Measurements from ENCODE around the gene KRT33A.
"Not testable (repeated sequence)": the region's sequence is repeated elsewhere in the genome, so short reads cannot be mapped to it uniquely, and the experiment has no call there.

The KRT33A gene

DNA sequence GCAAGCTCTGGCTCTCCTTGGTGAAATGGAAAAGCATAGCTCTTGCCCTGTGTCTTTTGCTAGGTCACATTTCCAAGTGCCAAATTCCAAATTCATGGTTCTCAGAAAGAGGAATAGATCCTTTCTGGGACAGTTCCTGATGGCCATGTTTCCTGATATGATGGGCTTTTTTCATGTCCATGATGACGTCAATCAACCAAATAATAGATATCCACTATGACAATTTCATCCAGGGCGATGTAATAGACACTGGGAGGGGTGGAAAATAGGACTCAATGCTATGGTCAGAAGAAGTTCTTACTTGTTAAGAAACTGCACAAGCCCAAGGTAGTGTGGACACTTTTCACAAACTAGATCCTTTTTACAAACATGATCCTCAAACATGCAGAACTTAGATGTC lies 549 bp upstream of the KRT33A start:
- TF ChIP-seq, protein P1, sequence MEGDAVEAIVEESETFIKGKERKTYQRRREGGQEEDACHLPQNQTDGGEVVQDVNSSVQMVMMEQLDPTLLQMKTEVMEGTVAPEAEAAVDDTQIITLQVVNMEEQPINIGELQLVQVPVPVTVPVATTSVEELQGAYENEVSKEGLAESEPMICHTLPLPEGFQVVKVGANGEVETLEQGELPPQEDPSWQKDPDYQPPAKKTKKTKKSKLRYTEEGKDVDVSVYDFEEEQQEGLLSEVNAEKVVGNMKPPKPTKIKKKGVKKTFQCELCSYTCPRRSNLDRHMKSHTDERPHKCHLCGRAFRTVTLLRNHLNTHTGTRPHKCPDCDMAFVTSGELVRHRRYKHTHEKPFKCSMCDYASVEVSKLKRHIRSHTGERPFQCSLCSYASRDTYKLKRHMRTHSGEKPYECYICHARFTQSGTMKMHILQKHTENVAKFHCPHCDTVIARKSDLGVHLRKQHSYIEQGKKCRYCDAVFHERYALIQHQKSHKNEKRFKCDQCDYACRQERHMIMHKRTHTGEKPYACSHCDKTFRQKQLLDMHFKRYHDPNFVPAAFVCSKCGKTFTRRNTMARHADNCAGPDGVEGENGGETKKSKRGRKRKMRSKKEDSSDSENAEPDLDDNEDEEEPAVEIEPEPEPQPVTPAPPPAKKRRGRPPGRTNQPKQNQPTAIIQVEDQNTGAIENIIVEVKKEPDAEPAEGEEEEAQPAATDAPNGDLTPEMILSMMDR (IDR thresholded peaks at IDR 0.05; ENCODE audit: control extremely low read depth, extremely low read depth, low read depth, missing control alignments) = no peak
- ChIA-PET POLR2A (no interaction called here), CTCF (no interaction called here)
- no peak for DNase-seq (ENCODE audit: extremely low spot score)

DNA sequence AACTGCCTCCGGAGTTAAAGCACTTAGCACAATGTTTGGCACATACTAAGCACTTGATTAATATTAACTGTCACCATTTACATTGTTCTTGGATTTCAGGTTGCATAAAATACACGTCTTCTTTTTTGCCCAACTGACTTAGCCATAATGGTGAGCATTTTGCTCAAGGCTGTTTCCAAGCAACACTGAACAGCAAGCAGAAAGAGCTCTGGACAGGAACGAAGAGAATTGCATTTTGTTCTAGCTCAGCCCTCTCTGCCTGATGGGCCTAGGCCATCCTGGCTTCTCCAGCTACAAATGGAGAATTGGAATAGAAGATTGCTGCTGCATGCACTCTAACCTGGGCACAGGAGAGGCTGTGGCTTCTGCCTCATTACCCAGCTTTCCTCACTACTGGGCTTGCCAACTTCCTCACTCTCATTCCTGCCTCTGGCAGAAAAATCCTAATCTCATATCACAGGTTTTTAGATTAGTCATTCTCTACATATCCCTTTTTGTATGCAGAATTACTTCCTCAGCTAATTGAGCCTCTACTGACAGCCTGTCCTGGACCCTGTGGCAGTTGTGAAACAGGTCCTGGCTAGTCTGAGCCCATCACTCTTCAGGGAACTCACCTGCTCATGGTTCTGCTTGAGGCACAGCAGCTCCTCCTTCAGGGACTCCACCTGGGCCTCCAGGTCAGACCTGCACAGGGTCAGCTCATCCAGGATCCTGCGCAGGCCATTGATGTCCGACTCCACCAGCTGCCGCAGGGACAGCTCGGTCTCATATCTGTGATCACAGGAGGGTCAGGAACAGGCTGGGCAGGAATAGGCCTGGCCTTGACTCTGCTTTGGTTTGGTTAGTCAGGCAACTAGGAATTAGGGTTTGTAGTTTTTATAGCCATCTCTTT lies 2.5 kb downstream of the KRT33A start:
- ChIA-PET POLR2A (no interaction called here), CTCF (interaction anchor here (0.8 to 1.7 kb wide), 3 partner anchors 8 to 23 kb away, joined by 3 to 4 read pairs (median 4); no protein-coding TSS in a partner anchor)
- DNase-seq (ENCODE audit: extremely low spot score) = no peak
- TF ChIP-seq, protein P1 (IDR thresholded peaks at IDR 0.05; ENCODE audit: control extremely low read depth, extremely low read depth, low read depth, missing control alignments) = no peak

DNA sequence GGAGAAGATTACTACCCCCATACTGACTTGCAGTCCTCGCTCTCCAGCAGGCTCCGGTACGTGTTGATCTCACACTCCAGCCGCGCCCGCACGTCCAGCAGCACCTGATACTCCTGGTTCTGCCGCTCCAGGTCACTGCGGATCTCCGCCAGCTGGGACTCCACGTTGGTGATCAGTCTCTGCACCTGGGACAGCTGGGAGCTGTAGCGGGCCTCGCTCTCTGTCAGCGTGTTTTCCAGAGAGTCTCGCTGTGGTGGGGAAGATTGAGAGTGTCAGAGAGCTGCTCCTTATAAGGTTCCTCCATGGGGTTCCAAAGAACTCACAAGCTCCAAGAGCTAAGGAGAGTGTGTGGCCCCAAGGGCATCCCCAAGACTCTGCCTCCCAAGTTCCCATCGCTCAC lies 4.2 kb downstream of the KRT33A start:
- DNase-seq (ENCODE audit: extremely low spot score); POLR2A ChIA-PET; CTCF ChIA-PET: not testable (repeated sequence)

DNA sequence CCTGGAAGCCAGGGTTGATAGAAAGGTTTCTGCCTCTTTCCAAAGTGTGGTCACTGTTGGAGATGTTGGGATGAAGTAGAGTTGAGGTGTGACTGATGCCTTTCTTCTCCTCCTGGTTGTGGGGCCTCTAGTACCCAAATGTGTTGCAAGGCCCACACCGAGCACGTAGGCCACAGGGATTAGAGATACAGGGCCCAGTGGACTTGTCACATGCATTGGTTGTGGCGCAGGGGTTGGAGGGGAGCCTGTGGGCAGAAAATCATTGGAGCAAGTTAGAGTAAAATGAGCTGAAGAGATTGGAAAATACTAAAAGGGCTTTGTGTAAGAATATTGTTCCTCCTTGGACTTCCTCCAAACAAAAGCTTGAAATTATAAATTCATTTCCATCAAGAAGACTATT lies 4.6 kb downstream of the KRT33A start:
- ChIA-PET CTCF (no interaction called here), POLR2A (no interaction called here)
- no peak for DNase-seq (ENCODE audit: extremely low spot score)
- TF ChIP-seq, protein P1 (IDR thresholded peaks at IDR 0.05; ENCODE audit: control extremely low read depth, extremely low read depth, low read depth, missing control alignments) = no peak

DNA sequence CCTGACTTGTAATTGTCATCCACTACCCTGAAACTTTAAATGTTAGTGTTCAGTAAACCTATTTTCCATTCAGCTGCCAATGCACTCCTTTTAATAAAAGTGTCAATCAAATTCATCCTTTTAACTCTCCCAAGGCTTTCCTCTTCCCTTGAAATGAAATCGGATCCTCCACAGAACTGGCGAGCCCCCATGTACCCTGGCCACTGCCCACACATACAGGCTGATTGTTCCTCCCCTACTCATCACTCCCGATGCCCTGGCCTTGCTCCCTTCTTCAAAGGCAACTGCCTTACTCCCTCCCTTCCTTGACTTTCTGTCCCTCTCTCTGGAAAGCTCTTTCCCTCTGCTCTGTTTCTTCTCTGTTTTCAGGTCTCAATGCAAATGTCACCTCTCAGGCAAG lies 7.6 kb downstream of the KRT33A start:
- DNase-seq (ENCODE audit: extremely low spot score) = no peak
- TF ChIP-seq, protein P1 (IDR thresholded peaks at IDR 0.05; ENCODE audit: control extremely low read depth, extremely low read depth, low read depth, missing control alignments) = no peak
- POLR2A ChIA-PET = no interaction called here
- CTCF ChIA-PET = interaction anchor here (1.6 kb wide), 1 partner anchor 21 kb away, joined by 3 read pairs; no protein-coding TSS in a partner anchor

DNA sequence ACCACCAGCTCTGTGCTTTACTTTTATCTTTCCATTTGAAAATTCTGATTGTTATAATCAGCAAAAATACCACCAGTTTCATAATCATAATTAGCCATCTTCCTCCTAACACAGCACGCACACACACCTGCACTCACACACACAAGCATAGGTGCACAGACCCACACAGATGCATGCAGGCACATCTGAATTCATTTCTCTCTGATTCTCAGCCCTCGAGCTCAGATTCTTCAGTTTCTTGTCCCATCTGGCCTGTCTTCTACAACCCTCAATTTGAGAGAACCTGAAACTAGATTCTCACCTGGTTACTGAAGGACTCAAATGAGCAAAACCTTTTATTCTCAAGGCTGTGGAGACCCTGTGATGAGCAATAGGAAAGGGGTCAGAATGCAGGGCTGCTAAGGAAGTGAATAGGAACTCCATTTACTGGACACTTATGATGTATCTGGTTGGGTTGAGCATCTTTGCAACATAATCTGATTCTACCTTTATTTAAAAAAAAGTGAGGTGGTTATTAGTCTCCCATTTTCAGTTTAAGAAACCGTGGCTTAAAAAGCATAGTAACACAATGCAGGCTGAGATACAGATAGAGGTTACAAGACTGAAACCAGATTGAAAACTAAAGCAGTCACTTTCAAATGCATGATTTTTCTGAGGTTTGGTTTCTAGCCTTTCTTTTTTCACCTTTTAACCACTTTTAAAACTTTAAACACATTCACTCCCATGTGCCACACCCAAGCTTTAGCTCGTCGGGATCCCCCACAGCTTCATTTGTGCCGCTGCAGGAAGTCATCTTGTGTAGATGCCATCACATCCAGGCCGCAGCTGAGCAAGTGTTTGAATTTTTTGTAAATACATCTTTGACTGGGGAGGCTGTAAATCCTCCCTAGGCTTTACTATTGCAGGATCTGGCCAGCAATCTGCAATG lies 9.4 kb downstream of the KRT33A start:
- ChIA-PET POLR2A (no interaction called here), CTCF (no interaction called here)
- no peak for DNase-seq (ENCODE audit: extremely low spot score)
- TF ChIP-seq, protein P1 (IDR thresholded peaks at IDR 0.05; ENCODE audit: control extremely low read depth, extremely low read depth, low read depth, missing control alignments) = no peak

Measured in GM10248 (cell line).